Measurements from ENCODE around the gene GRB14.

GRCh38 chr2:164545484-164545883 lies 75.8 kb downstream of the GRB14 start:
- TF ChIP-seq CTCF (conservative IDR thresholded peaks at IDR 0.05; ENCODE audit: low read length) (no peak), EZH2phosphoT487 (IDR thresholded peaks at IDR 0.05; ENCODE audit: borderline replicate concordance, low read depth, low read length) (no peak)
